ENCODE data around the gene ALKBH8. TPM values are rescaled to one million over a fixed set of nuclear protein-coding genes. Genes with fewer than 3 reads are reported as not detected.

Gene ALKBH8, protein sequence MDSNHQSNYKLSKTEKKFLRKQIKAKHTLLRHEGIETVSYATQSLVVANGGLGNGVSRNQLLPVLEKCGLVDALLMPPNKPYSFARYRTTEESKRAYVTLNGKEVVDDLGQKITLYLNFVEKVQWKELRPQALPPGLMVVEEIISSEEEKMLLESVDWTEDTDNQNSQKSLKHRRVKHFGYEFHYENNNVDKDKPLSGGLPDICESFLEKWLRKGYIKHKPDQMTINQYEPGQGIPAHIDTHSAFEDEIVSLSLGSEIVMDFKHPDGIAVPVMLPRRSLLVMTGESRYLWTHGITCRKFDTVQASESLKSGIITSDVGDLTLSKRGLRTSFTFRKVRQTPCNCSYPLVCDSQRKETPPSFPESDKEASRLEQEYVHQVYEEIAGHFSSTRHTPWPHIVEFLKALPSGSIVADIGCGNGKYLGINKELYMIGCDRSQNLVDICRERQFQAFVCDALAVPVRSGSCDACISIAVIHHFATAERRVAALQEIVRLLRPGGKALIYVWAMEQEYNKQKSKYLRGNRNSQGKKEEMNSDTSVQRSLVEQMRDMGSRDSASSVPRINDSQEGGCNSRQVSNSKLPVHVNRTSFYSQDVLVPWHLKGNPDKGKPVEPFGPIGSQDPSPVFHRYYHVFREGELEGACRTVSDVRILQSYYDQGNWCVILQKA
- total RNA-seq, result 5.2 and 9.5 TPM in 2 replicates
- polyA plus RNA-seq, result 1.7 and 2.7 TPM in 2 replicates

DNA sequence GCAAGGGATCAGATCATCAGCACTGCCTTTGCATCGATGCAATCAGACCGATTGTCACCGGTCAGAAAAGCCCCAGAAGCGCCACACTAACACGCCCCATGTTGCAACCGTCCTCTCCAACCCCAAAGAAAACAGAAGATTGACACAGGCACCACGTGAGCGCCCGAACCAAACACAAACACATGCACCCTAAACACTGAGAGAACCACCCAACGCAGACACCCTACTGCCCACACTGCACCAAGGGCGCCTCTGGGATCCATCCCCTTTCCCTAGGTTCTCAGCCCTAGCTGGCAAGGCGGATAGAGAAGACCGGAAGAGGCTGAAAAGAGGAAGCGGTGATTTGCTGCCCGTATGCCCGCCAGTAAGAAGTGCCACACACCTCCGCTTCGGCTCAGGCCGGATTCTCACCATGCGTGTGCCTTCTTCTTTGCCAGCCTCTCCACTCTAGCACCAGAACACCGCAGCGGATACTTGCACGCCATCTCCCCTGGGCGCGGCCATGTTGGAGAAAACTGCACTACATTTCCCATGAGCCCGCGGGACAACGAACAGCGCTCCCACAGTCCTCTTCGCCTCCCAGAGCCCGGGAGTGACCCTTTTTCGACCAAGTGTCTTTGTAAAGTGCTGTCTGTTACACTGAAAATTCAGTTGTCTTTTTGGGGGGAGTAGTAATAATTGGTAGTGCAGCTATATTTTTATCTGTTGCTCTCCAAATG is at the start of gene ALKBH8:
Gene ALKBH8 (minus strand): TSS at position 517 of the 719 bp plus-strand sequence. CDS start 4,842 bp downstream, outside the sequence.
- H3K4me1 ChIP-seq (ENCODE audit: insufficient read depth), result peaks cover 10% of the 10 kb centered on the region
- TF ChIP-seq CTCF (IDR thresholded peaks at IDR 0.05; ENCODE audit: poor library complexity) (no peak), EZH2phosphoT487 (IDR thresholded peaks at IDR 0.05; ENCODE audit: low read depth, severe bottlenecking, unreplicated experiment) (no peak), EZH2 (IDR thresholded peaks at IDR 0.05; ENCODE audit: borderline replicate concordance) (no peak)
- WGBS (ENCODE audit: low lambda C conversion rate, missing lambda C conversion rate), result under 1% methylated on average over 32 of the region's 32 CpGs
- peak within 1 kb of the TSS; percentile 77 for H3K27ac ChIP-seq
- no peaks in the 10 kb centered on the region for H3K9me2 ChIP-seq (replicated peaks; ENCODE audit: insufficient read depth)
- no peaks in the 10 kb centered on the region for H3K27me3 ChIP-seq
- peak within 1 kb of the TSS; percentile 74 for H3K4me3 ChIP-seq
- no peaks in the 10 kb centered on the region for H3K9me3 ChIP-seq (ENCODE audit: low read depth)
- H2AFZ ChIP-seq, result peak within 1 kb of the TSS; percentile 96
- peaks cover 29% of the 10 kb centered on the region for H3K79me2 ChIP-seq
- H3K4me2 ChIP-seq, result peak within 1 kb of the TSS; percentile 79
- no peaks in the 10 kb centered on the region for H4K20me1 ChIP-seq (ENCODE audit: insufficient read depth, poor library complexity, severe bottlenecking)
- DNase-seq (ENCODE audit: low spot score), result peak; percentile 83
- no peaks in the 10 kb centered on the region for H3K36me3 ChIP-seq (replicated peaks; ENCODE audit: insufficient read depth, low read depth)

GRCh38 chr11:107612445-107612844 is 46.9 kb upstream of the ALKBH8 start:
- H3K36me3 ChIP-seq (replicated peaks; ENCODE audit: insufficient read depth, low read depth), result no peaks in the 10 kb centered on the region
- no peaks in the 10 kb centered on the region for H3K79me2 ChIP-seq
- no peaks in the 10 kb centered on the region for H4K20me1 ChIP-seq (ENCODE audit: insufficient read depth, poor library complexity, severe bottlenecking)
- TF ChIP-seq CTCF (IDR thresholded peaks at IDR 0.05; ENCODE audit: poor library complexity) (no peak), EZH2 (IDR thresholded peaks at IDR 0.05; ENCODE audit: borderline replicate concordance) (no peak), EZH2phosphoT487 (IDR thresholded peaks at IDR 0.05; ENCODE audit: low read depth, severe bottlenecking, unreplicated experiment) (no peak)
- H3K9me3 ChIP-seq (ENCODE audit: low read depth), result no peaks in the 10 kb centered on the region
- no peaks in the 10 kb centered on the region for H3K4me1 ChIP-seq (ENCODE audit: insufficient read depth)
- DNase-seq (ENCODE audit: low spot score), result no peak
- no peak overlapping the region for H3K4me2 ChIP-seq
- H2AFZ ChIP-seq, result no peak overlapping the region
- no peaks in the 10 kb centered on the region for H3K27me3 ChIP-seq
- H3K9me2 ChIP-seq (replicated peaks; ENCODE audit: insufficient read depth), result no peaks in the 10 kb centered on the region
- WGBS (ENCODE audit: low lambda C conversion rate, missing lambda C conversion rate), result 100% methylated on average over 2 of the region's 2 CpGs
- H3K27ac ChIP-seq, result no peak overlapping the region
- no peak overlapping the region for H3K4me3 ChIP-seq

GRCh38 chr11:107609400-107610218 is 44.1 kb upstream of the ALKBH8 start:
- no peaks in the 10 kb centered on the region for H3K27me3 ChIP-seq
- no peak overlapping the region for H3K4me2 ChIP-seq
- TF ChIP-seq EZH2 (IDR thresholded peaks at IDR 0.05; ENCODE audit: borderline replicate concordance) (no peak), EZH2phosphoT487 (IDR thresholded peaks at IDR 0.05; ENCODE audit: low read depth, severe bottlenecking, unreplicated experiment) (no peak), CTCF (IDR thresholded peaks at IDR 0.05; ENCODE audit: poor library complexity) (no peak)
- H3K79me2 ChIP-seq, result no peaks in the 10 kb centered on the region
- no peaks in the 10 kb centered on the region for H3K9me2 ChIP-seq (replicated peaks; ENCODE audit: insufficient read depth)
- DNase-seq (ENCODE audit: low spot score), result no peak
- H3K4me3 ChIP-seq, result no peak overlapping the region
- WGBS (ENCODE audit: low lambda C conversion rate, missing lambda C conversion rate), result 54% methylated on average over 10 of the region's 10 CpGs
- no peaks in the 10 kb centered on the region for H4K20me1 ChIP-seq (ENCODE audit: insufficient read depth, poor library complexity, severe bottlenecking)
- H2AFZ ChIP-seq, result no peak overlapping the region
- no peaks in the 10 kb centered on the region for H3K9me3 ChIP-seq (ENCODE audit: low read depth)
- no peak overlapping the region for H3K27ac ChIP-seq
- H3K36me3 ChIP-seq (replicated peaks; ENCODE audit: insufficient read depth, low read depth), result no peaks in the 10 kb centered on the region
- H3K4me1 ChIP-seq (ENCODE audit: insufficient read depth), result no peaks in the 10 kb centered on the region

Data from hepatocyte (in vitro differentiated cells).